ENCODE data around the gene MGAT4B.
A peak's percentile ranks its signal among the peaks of the same experiment; 100 is the strongest.
"Not testable (repeated sequence)": the region's sequence is repeated elsewhere in the genome, so short reads cannot be mapped to it uniquely, and the experiment has no call there.

Gene MGAT4B

GRCh38 chr5:179806250-179807048 lies at the start of gene MGAT4B:
TSS of gene MGAT4B (minus strand) at chr5:179806866. CDS start at chr5:179806583, 283 bp downstream.
- peak; percentile 15 to 62 for DNase-seq

- DNase-seq: no peak
Measured at GRCh38 chr5:179854356-179854755, 47.7 kb upstream of the MGAT4B start.

- DNase-seq: no peak
Measured at GRCh38 chr5:179852993-179853547, 46.4 kb upstream of the MGAT4B start.

GRCh38 chr5:179841621-179842020 lies 35.0 kb upstream of the MGAT4B start:
- no peak for DNase-seq

GRCh38 chr5:179840766-179841165 lies 34.1 kb upstream of the MGAT4B start:
- no peak for DNase-seq

- no peak for DNase-seq
Measured at GRCh38 chr5:179840321-179840720, 33.7 kb upstream of the MGAT4B start.

- no peak for DNase-seq
Measured at GRCh38 chr5:179839328-179840256, 32.9 kb upstream of the MGAT4B start.

- DNase-seq: no peak
Measured at GRCh38 chr5:179837076-179838011, 30.7 kb upstream of the MGAT4B start.

- no peak for DNase-seq
Measured at GRCh38 chr5:179836225-179837019, 29.8 kb upstream of the MGAT4B start.

- not testable (repeated sequence) for DNase-seq
Measured at GRCh38 chr5:179834871-179835270, 28.2 kb upstream of the MGAT4B start.

GRCh38 chr5:179834120-179834519 lies 27.5 kb upstream of the MGAT4B start:
- DNase-seq: peak; percentile 19 to 48

GRCh38 chr5:179833709-179834070 lies 27.0 kb upstream of the MGAT4B start:
- DNase-seq: no peak

GRCh38 chr5:179833056-179833708 lies 26.5 kb upstream of the MGAT4B start:
- DNase-seq: no peak

GRCh38 chr5:179832039-179832745 lies 25.5 kb upstream of the MGAT4B start:
- DNase-seq: no peak

- no peak for DNase-seq
Measured at GRCh38 chr5:179830818-179831468, 24.3 kb upstream of the MGAT4B start.

- DNase-seq: no peak
Measured at GRCh38 chr5:179829732-179830435, 23.2 kb upstream of the MGAT4B start.

- no peak for DNase-seq
Measured at GRCh38 chr5:179828756-179829421, 22.2 kb upstream of the MGAT4B start.

GRCh38 chr5:179827680-179828079 lies 21.0 kb upstream of the MGAT4B start:
- DNase-seq: no peak
